Occipital lobe (tissue), 2 donors: ENCODE data around the gene MLPH. TPM values are rescaled to one million over a fixed set of nuclear protein-coding genes. Genes with fewer than 3 reads are reported as not detected.

ENCODE experiments used
- DNase-seq: peaks from one replicate; lab custom pipeline; 2025; lab: John Stamatoyannopoulos, UW
- total RNA-seq: library from RNA; depleted of rRNA; stranded (reverse); fragments of >200 nt; gene quantifications from one replicate; pipeline ENCODE4 v1.2.3, GENCODE V29; 2014

Gene MLPH
- total RNA-seq: 0.94 TPM

DNA sequence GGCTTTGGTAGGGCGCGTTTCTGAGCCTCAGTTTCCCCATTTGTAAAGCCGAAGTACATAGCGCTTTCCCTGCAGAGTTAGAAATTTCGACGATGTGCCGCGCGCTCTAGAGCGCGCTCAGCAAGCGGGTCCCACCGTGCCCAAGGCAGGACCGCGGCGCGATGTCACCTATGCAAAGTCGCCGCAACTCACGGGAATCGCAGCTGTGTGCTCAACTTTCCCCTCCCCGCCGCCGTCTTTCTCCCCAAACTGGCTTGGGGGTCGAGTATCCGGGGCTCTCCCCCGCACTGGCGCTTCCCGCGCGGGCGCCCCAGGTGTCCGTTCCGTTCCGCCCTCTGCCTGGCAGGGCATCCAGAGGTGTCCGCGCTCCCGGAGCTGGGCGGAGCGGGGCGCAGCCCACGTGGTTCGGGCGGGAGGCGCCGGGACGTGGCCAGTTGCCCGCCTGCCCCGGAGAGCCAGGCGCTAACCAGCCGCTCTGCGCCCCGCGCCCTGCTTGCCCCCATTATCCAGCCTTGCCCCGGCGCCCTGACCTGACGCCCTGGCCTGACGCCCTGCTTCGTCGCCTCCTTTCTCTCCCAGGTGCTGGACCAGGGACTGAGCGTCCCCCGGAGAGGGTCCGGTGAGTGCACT lies at the start of gene MLPH:
Gene MLPH (plus strand): TSS at position 433 of the 630 bp plus-strand sequence. CDS start 6,176 bp downstream, outside the sequence.
- no peak for DNase-seq

- no peak for DNase-seq
Observed at GRCh38 chr2:237437566-237437965, 49.5 kb upstream of the MLPH start.

GRCh38 chr2:237438080-237438940 lies 48.7 kb upstream of the MLPH start:
- no peak for DNase-seq

DNA sequence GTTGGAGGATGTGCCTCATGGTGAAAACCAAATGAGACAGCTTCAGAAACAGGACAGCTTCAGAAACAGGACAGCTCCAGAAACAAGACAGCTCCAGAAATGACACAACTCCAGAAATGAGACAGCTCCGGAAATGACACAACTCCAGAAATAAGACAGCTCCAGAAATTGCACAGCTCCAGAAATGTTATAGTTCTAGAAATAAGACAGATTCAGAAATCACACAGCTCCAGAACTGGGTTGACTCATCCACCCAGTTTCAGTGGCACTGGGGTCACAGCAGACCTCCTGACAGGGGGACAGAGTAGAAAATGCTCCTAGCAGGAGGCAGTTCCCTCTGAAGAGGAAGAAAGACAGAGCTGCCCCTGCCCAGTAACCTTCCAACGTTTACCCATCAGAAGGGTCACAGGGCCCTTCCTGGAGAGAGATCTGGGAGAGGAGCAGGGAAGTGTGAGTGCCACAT lies 46.2 kb upstream of the MLPH start:
- DNase-seq: no peak

DNA sequence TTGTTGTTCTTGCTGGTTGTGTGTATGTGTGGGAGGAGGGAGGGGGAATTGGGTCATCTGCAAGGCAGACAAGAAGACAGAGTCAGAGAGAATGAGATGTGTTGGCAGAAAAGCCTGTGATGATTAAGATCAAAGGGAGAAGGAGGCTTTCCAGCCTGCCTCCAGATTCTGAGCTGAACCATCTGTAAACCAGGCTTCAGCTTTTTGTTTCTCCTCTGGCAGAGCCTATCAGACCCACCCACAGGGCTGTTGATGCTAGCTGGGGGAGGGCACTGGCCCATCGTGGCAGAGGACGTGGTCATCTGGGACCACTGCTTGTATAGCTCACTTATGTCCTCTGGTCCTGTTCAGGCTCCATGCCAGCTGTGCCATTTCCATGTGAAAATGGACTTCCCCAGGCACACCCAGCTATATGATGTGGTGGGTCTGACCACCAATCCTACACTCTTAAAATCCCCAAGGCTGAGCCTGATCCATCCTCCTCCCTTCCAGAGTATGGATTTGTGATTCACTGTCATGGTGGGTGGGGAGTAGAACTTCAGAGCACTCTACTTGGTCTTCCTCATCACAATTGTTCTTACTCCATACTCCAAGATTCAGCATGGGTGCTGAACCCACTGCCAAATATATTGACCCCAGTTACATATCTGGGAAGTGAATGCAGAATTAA lies 45.3 kb upstream of the MLPH start:
- DNase-seq: peak; percentile 55

GRCh38 chr2:237444071-237444470 lies 43.0 kb upstream of the MLPH start:
- DNase-seq: no peak

DNA sequence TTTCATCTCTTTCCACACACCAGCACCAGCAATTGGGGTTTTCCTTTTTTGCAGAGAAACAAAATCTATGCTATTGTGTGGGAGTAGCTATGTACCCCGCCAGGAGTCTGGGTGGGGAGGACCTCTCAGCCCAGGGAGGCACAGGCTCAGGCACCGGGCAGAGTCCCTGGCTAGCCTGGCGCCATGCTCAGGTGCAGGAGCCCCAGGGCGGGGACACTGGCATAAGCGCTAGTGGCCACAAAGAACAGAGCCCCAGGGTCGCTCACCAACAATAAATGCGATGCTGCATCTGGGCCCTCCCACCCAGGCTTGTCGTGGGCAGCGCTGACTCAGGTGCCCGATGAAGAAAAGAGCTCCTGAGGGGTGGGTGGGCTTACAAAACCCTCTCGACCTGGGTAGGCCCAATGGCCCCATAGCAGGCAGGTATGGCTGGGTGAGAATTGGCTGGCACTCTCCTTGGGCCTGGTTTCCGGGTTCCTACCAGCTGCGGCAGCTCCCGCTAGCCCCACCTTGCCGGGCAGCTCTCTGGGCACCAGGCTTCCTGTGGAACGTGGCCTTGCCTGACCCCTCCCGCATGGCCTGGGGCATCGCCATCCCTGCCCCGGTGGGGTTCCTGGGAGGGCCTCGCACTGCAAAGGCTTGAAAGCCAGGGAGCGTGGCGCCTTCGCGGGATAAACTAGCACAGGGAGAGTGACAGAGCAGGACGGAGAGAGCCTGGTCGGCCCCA lies 41.3 kb upstream of the MLPH start:
- no peak for DNase-seq

GRCh38 chr2:237446338-237446665 lies 40.7 kb upstream of the MLPH start:
- no peak for DNase-seq

DNA sequence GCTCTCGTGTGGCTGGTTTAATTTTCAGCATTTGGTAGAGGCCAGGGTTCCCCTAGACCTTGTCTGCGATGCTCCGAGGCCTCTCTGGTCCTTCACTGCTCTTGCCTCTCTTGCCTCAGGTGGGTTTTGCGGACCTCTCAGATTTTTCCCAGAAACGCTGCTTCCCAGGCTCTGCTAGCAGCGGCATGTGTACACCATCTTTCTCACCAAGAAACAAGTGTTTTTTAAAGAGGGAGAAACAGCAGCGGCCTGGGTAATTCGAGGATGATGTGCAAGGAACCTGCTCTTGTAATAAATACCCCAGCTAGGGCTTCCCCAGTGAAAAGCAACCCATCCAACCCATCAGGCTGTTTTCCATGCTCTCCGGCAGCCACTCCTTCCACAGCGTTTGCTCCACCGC lies 39.6 kb upstream of the MLPH start:
- DNase-seq: no peak

GRCh38 chr2:237448171-237448570 lies 38.9 kb upstream of the MLPH start:
- no peak for DNase-seq

- DNase-seq: no peak
Observed at GRCh38 chr2:237448626-237449025, 38.4 kb upstream of the MLPH start.

GRCh38 chr2:237449193-237449881 lies 37.7 kb upstream of the MLPH start:
- DNase-seq: peak; percentile 67

DNA sequence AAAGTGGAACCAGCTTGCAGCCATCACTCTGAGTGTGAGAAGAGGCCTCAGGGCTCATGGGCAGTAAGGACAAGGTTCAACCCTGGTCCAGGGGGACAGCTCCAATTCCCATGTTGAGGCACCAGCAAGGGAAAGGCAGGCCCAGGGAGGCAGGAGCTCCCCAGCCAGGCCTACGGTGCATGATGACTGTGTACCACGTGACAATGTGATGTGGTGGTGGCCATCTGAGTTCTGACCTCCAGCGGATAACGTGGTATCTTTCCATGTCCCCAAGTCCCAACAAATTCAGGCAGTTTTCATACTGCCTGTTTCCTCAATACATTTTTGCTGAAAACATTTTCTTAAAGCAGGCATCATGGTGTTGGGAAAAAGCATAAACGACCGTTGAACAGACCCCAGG lies 36.9 kb upstream of the MLPH start:
- no peak for DNase-seq

GRCh38 chr2:237450583-237450982 lies 36.5 kb upstream of the MLPH start:
- DNase-seq: no peak

- no peak for DNase-seq
Observed at GRCh38 chr2:237451643-237452469, 35.2 kb upstream of the MLPH start.

DNA sequence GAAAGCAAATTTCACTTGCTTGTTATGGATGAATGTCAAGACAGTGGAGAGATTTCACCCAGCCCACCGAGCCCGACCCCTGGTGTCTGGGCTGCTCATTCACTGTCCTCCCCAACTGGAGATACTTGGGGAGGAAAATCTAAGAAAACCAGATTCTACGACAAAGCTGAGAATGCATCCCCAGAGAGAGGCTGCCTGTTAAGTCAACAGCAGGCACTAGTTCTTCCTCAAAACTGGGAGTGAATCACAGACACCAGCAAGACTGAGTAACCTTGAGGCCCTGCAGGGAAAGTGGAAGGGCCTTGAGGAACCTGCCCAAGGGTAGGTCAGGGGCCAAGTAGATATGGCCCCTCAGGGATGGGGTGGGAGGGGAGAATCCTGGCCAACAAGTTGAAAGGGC lies 34.2 kb upstream of the MLPH start:
- DNase-seq: no peak

DNA sequence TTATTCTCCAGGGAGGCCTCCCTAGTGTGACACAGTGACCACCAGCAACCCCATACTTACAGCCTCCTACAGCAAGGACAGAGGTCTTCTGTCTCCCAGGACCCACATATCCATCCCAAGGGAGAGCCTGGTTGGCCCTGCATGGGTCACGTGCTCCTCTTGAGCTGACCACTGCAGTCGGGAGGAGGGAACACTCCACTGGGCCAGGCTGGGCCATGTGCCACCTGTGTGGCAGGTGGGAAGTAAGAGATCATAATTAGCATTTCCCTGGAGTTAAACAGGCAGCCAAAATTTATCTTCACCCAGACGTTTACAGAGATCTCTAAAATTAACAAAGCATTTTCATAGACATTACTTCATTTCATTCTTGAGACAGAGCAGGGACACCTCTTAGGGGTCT lies 33.4 kb upstream of the MLPH start:
- no peak for DNase-seq

DNA sequence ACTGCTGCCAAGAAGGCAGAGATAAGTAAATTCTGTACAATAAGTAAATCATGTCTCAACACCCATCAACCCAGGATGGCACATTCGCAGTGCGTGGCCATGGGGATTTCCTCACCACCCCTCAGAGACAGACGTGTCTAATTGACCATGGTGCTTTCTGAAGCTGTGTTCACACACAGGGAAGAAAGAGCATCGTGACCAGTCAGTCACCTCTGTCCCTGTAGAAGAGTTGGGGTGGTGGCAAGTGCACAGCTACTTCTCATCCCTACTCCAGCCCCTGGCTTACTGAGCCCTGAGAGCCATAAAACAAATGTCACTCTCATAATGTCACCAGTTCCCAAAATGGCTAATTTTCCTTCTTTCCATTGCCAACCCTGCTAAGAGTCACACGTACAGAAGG lies 31.3 kb upstream of the MLPH start:
- no peak for DNase-seq

GRCh38 chr2:237456200-237456843 lies 30.7 kb upstream of the MLPH start:
- no peak for DNase-seq
